ENCODE measurements around the gene GALNT2.

GALNT2 gene

DNA sequence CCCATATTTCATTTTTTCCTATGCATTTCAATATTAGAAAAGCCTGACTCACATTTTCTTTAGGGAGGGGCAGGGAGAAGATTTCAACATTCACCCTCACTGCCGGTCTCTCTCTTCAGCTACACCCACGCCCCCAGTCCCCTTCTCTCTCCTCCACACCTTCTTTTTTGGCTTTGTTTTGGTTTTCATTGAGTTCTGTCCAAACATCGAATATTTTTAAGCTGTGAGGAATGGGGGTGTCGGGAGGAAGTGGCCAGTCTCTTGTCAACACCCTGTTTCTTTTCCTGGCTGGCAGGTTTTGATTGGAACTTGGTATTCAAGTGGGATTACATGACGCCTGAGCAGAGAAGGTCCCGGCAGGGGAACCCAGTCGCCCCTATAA lies 181.8 kb downstream of the GALNT2 start:
- Histone ChIP-seq H3K36me3 (ENCODE audit: control insufficient read depth in 1 of 2, insufficient read depth in 2 of 2, low read length in 2 of 2) (peaks cover 16 to 48% of the 10 kb centered on the region in 2 donors), H3K27ac (ENCODE audit: low read depth, low read length) (no peak overlapping the region), H3K4me3 (ENCODE audit: low read depth in 1 of 2, low read length in 2 of 2) (no peak overlapping the region), H3K4me1 (ENCODE audit: control insufficient read depth in 1 of 2, insufficient read depth in 2 of 2, low read length in 2 of 2) (no peaks in the 10 kb centered on the region), H3K27me3 (ENCODE audit: control insufficient read depth in 1 of 2, insufficient read depth in 2 of 2, low read length in 2 of 2) (no peaks in the 10 kb centered on the region), H3K9me3 (ENCODE audit: control insufficient read depth in 1 of 2, low read length in 2 of 2) (no peaks in the 10 kb centered on the region), H3K9ac (ENCODE audit: low read depth in 1 of 2, low read length in 2 of 2) (no peak overlapping the region)

DNA sequence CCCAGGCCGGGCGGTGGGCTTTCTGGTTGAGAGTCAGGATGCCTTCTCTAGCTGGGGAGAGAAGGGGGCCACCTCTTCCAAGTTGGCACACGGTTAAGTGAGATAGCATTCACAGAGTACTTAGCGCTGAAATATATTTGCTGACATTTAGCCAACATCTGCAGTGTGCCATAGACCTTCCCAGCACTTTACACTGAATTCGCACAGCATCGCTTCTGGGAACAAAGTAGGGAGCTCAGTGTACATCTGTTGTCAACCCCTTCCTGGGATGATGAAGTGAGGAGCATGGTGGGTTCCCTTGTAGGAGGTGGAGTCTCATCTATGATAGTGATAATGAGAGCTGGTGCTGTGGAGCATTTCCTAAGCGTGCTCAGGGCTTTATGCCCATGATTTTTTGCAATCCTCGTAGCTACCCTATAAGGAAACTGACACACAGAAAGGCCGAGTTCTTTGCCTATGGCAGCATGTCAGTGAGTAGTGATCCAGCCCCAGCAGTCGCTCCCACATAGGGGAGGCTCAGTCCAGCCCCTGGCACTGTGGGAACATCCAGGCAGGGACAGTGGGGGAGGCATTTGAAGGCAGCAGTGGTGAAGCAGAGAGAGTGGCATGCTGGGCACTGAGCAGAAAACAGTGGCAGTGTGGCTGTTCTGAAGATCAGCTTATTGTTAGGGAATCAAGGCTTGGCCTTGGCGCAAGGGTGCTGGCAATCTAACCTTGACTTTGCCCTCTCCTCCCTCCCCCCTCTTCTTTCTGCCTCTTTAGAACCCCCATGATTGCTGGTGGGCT lies 182.8 kb downstream of the GALNT2 start:
- no peaks in the 10 kb centered on the region for H3K9me3 ChIP-seq (ENCODE audit: control insufficient read depth in 1 of 2, low read length in 2 of 2)
- no peak overlapping the region for H3K4me3 ChIP-seq (ENCODE audit: low read depth in 1 of 2, low read length in 2 of 2)
- H3K9ac ChIP-seq (ENCODE audit: low read depth in 1 of 2, low read length in 2 of 2) = no peak overlapping the region
- H3K4me1 ChIP-seq (ENCODE audit: control insufficient read depth in 1 of 2, insufficient read depth in 2 of 2, low read length in 2 of 2) = no peaks in the 10 kb centered on the region
- no peaks in the 10 kb centered on the region for H3K27me3 ChIP-seq (ENCODE audit: control insufficient read depth in 1 of 2, insufficient read depth in 2 of 2, low read length in 2 of 2)
- peaks cover 17 to 52% of the 10 kb centered on the region in 2 donors for H3K36me3 ChIP-seq (ENCODE audit: control insufficient read depth in 1 of 2, insufficient read depth in 2 of 2, low read length in 2 of 2)
- no peak overlapping the region for H3K27ac ChIP-seq (ENCODE audit: low read depth, low read length)

DNA sequence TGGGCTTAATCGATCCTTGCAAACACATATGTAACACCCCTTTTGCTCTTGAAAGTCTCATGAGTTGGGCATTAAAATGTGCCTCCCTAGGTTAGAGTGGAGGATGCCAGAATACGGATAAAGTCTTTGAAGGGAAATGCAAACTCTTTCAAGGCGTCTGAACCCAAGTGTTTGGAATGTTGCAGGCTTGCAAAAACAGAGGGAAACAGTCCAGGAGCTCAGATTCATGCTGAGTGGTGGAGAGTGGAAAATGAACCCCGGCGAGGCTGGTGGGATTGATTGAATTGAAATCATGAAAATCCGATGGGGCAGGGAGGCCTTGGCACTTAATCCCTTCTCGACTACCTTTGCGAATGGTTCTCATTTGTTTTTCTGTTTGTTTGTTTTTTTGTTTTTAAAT lies 183.6 kb downstream of the GALNT2 start:
- Histone ChIP-seq H3K36me3 (ENCODE audit: control insufficient read depth in 1 of 2, insufficient read depth in 2 of 2, low read length in 2 of 2) (peaks cover 25 to 57% of the 10 kb centered on the region in 2 donors), H3K9me3 (ENCODE audit: control insufficient read depth in 1 of 2, low read length in 2 of 2) (no peaks in the 10 kb centered on the region), H3K27me3 (ENCODE audit: control insufficient read depth in 1 of 2, insufficient read depth in 2 of 2, low read length in 2 of 2) (no peaks in the 10 kb centered on the region), H3K27ac (ENCODE audit: low read depth, low read length) (no peak overlapping the region), H3K4me3 (ENCODE audit: low read depth in 1 of 2, low read length in 2 of 2) (no peak overlapping the region), H3K4me1 (ENCODE audit: control insufficient read depth in 1 of 2, insufficient read depth in 2 of 2, low read length in 2 of 2) (no peaks in the 10 kb centered on the region), H3K9ac (ENCODE audit: low read depth in 1 of 2, low read length in 2 of 2) (no peak overlapping the region)

DNA sequence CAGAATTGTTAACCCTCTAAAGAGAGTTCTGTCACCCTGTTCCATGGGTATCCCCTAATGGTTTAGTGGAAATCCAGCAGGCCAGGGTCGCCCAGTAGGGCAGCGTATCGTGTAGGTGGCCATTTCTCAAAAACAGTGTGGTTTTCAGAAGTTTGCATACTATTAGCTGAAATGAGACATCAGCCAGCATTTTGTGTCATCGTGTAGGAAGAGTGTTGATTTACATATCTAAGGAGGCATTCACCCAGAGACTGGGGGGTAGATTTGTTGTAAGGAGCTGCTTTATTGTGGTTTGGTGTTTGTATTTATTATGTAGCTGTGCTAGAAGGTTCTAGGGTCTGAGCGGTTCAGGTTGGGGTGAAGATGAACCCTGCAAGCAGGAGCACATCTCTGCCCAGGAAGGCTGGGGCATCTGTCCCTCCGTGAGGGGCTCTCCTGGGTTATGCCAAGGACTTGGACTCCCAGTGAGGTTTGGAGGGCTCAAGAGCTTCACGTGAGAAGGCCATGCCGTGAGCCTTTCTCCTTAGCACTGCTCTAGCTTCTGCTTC lies 184.7 kb downstream of the GALNT2 start:
- Histone ChIP-seq H3K4me1 (ENCODE audit: control insufficient read depth in 1 of 2, insufficient read depth in 2 of 2, low read length in 2 of 2) (no peaks in the 10 kb centered on the region), H3K27ac (ENCODE audit: low read depth, low read length) (no peak overlapping the region), H3K36me3 (ENCODE audit: control insufficient read depth in 1 of 2, insufficient read depth in 2 of 2, low read length in 2 of 2) (peaks cover 23 to 50% of the 10 kb centered on the region in 2 donors), H3K4me3 (ENCODE audit: low read depth in 1 of 2, low read length in 2 of 2) (no peak overlapping the region), H3K9me3 (ENCODE audit: control insufficient read depth in 1 of 2, low read length in 2 of 2) (no peaks in the 10 kb centered on the region), H3K27me3 (ENCODE audit: control insufficient read depth in 1 of 2, insufficient read depth in 2 of 2, low read length in 2 of 2) (no peaks in the 10 kb centered on the region), H3K9ac (ENCODE audit: low read depth in 1 of 2, low read length in 2 of 2) (no peak overlapping the region)

DNA sequence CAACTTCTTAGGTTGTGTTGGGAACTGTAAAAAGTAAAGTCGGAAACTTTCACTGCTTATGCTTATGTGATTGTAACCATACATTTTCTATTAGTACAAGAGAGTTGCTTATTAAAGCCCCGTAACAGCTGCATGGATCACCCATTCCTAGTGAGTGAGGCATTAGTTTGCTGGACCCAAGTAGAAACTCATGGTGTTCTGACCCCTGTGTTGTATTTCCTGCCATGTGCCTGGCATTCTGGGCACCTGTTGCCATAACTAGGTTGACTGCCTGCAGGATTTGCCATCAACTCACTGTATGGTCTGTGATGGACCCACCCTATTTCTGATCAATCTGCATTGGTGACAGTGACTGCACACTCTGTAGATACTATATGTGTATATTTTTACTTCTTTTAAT lies 186.1 kb downstream of the GALNT2 start:
- Histone ChIP-seq H3K9ac (ENCODE audit: low read depth in 1 of 2, low read length in 2 of 2) (no peak overlapping the region), H3K4me1 (ENCODE audit: control insufficient read depth in 1 of 2, insufficient read depth in 2 of 2, low read length in 2 of 2) (no peaks in the 10 kb centered on the region), H3K27ac (ENCODE audit: low read depth, low read length) (no peak overlapping the region), H3K27me3 (ENCODE audit: control insufficient read depth in 1 of 2, insufficient read depth in 2 of 2, low read length in 2 of 2) (no peaks in the 10 kb centered on the region), H3K9me3 (ENCODE audit: control insufficient read depth in 1 of 2, low read length in 2 of 2) (no peaks in the 10 kb centered on the region), H3K4me3 (ENCODE audit: low read depth in 1 of 2, low read length in 2 of 2) (no peak overlapping the region), H3K36me3 (ENCODE audit: control insufficient read depth in 1 of 2, insufficient read depth in 2 of 2, low read length in 2 of 2) (peaks cover 31 to 55% of the 10 kb centered on the region in 2 donors)

DNA sequence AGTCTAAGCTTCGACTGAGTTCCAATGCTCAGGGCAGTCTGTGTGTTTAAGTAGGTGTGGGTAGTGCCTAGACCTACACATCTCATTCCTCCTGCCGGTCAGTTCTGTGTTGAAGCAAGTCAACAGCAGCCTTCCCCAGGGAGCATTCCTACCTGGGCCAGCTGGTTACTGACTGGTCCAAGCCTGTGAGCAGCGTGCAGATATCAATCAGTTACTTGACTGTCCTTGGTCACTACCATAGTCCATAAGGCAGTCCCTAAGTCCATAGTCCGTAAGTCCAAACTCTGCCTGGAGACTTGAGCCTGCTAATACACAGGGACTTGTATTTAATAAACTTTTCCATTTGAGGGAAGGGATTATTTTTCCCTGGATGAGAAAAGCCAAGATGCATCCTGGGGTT lies 187.2 kb downstream of the GALNT2 start:
- H3K27ac ChIP-seq (ENCODE audit: low read depth, low read length) = no peak overlapping the region
- peaks cover 25 to 46% of the 10 kb centered on the region in 2 donors for H3K36me3 ChIP-seq (ENCODE audit: control insufficient read depth in 1 of 2, insufficient read depth in 2 of 2, low read length in 2 of 2)
- H3K4me1 ChIP-seq (ENCODE audit: control insufficient read depth in 1 of 2, insufficient read depth in 2 of 2, low read length in 2 of 2) = no peaks in the 10 kb centered on the region
- H3K4me3 ChIP-seq (ENCODE audit: low read depth in 1 of 2, low read length in 2 of 2) = no peak overlapping the region
- no peaks in the 10 kb centered on the region for H3K27me3 ChIP-seq (ENCODE audit: control insufficient read depth in 1 of 2, insufficient read depth in 2 of 2, low read length in 2 of 2)
- H3K9me3 ChIP-seq (ENCODE audit: control insufficient read depth in 1 of 2, low read length in 2 of 2) = no peaks in the 10 kb centered on the region
- H3K9ac ChIP-seq (ENCODE audit: low read depth in 1 of 2, low read length in 2 of 2) = no peak overlapping the region

DNA sequence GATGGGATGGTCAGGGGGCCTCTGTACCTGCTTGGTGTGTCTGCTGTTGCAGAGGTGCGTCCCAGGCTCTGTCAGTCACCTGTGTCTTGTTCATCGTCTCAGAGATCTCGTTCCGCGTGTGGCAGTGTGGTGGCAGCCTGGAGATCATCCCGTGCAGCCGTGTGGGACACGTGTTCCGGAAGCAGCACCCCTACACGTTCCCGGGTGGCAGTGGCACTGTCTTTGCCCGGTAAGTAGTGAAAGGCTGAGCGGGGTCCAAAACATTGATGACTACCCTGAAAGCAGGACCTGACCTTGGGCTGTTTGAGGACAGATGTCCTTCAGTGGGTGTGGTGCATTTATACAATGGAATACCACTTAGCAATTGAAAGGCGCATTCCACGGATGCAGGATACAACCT lies 188.1 kb downstream of the GALNT2 start:
- H3K27ac ChIP-seq (ENCODE audit: low read depth, low read length) = no peak overlapping the region
- H3K9ac ChIP-seq (ENCODE audit: low read depth in 1 of 2, low read length in 2 of 2) = no peak overlapping the region
- no peaks in the 10 kb centered on the region for H3K27me3 ChIP-seq (ENCODE audit: control insufficient read depth in 1 of 2, insufficient read depth in 2 of 2, low read length in 2 of 2)
- no peaks in the 10 kb centered on the region for H3K9me3 ChIP-seq (ENCODE audit: control insufficient read depth in 1 of 2, low read length in 2 of 2)
- H3K36me3 ChIP-seq (ENCODE audit: control insufficient read depth in 1 of 2, insufficient read depth in 2 of 2, low read length in 2 of 2) = peaks cover 19 to 37% of the 10 kb centered on the region in 2 donors
- no peak overlapping the region for H3K4me3 ChIP-seq (ENCODE audit: low read depth in 1 of 2, low read length in 2 of 2)
- no peaks in the 10 kb centered on the region for H3K4me1 ChIP-seq (ENCODE audit: control insufficient read depth in 1 of 2, insufficient read depth in 2 of 2, low read length in 2 of 2)

DNA sequence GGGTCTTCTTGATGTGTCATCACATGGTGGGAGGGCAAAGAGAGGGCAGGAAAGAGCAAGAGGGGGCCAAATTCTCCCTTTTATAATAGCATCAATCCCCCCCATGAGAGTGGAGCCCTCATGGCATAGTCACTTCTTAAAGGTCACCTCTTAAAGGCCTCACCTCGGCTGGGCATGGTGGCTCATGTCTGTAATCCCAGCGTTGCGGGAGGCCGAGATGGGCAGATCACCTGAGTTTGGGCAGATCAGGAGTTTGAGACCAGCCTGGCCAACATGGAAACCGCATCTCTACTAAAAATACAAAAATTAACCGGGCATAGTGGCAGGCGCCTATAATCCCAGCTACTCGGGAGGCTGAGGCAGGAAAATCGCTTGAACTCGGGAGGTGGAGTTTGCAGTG lies 189.0 kb downstream of the GALNT2 start:
- Histone ChIP-seq H3K27ac (ENCODE audit: low read depth, low read length) (no peak overlapping the region), H3K4me3 (ENCODE audit: low read depth in 1 of 2, low read length in 2 of 2) (no peak overlapping the region), H3K9me3 (ENCODE audit: control insufficient read depth in 1 of 2, low read length in 2 of 2) (no peaks in the 10 kb centered on the region), H3K9ac (ENCODE audit: low read depth in 1 of 2, low read length in 2 of 2) (no peak overlapping the region), H3K36me3 (ENCODE audit: control insufficient read depth in 1 of 2, insufficient read depth in 2 of 2, low read length in 2 of 2) (peaks cover 19 to 35% of the 10 kb centered on the region in 2 donors), H3K27me3 (ENCODE audit: control insufficient read depth in 1 of 2, insufficient read depth in 2 of 2, low read length in 2 of 2) (no peaks in the 10 kb centered on the region), H3K4me1 (ENCODE audit: control insufficient read depth in 1 of 2, insufficient read depth in 2 of 2, low read length in 2 of 2) (no peaks in the 10 kb centered on the region)

DNA sequence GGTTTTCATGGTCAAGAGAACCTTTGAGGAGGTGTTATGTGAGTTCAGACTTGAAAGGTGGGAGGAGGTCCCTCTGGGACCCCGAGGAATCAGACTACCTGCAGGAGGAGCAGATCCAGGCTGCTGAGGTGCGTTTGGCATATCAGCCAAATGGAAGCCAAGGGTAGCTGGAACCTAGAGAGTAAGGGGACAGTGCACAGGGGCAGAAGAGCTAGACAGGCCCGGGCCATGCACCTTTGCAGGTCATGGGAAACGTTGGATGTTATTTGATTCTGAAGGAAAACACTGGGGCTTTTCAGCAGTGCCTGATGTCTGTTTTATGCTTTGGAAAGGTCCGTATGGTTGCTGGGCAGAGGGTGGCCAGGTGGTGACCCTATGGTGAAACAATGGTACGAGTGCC lies 189.9 kb downstream of the GALNT2 start:
- no peaks in the 10 kb centered on the region for H3K9me3 ChIP-seq (ENCODE audit: control insufficient read depth in 1 of 2, low read length in 2 of 2)
- H3K36me3 ChIP-seq (ENCODE audit: control insufficient read depth in 1 of 2, insufficient read depth in 2 of 2, low read length in 2 of 2) = peaks cover 19 to 34% of the 10 kb centered on the region in 2 donors
- no peak overlapping the region for H3K4me3 ChIP-seq (ENCODE audit: low read depth in 1 of 2, low read length in 2 of 2)

DNA sequence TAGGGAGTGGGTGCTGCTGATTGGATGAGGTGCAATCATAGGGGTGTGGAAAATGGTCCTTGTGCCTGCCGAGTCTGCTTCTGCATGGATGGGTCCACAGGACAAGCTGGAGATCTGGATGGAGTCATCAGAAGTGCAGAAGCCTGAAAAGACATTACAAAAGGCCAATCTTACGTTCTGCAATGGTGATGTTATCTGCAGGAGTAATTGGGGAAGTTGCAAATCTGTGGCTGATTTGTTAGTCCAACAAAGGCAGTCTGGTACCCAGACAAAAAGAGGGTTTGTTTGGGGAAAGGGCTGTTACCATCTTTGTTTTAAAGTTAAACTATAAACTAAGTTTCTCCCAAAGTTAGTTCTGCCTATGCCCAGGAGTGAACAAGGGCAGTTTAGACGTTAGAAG lies 192.6 kb downstream of the GALNT2 start:
- H3K4me1 ChIP-seq (ENCODE audit: control insufficient read depth in 1 of 2, insufficient read depth in 2 of 2, low read length in 2 of 2) = peaks cover 5 to 10% of the 10 kb centered on the region in 2 donors

More for the DNA sequence above, 189.9 kb downstream of the GALNT2 start:
- Histone ChIP-seq H3K27me3 (ENCODE audit: control insufficient read depth in 1 of 2, insufficient read depth in 2 of 2, low read length in 2 of 2) (no peaks in the 10 kb centered on the region), H3K27ac (ENCODE audit: low read depth, low read length) (no peak overlapping the region), H3K4me1 (ENCODE audit: control insufficient read depth in 1 of 2, insufficient read depth in 2 of 2, low read length in 2 of 2) (peaks cover under 1% of the 10 kb centered on the region in 2 donors), H3K9ac (ENCODE audit: low read depth in 1 of 2, low read length in 2 of 2) (no peak overlapping the region)

More for the DNA sequence above, 192.6 kb downstream of the GALNT2 start:
- H3K36me3 ChIP-seq (ENCODE audit: control insufficient read depth in 1 of 2, insufficient read depth in 2 of 2, low read length in 2 of 2) = peaks cover 25 to 40% of the 10 kb centered on the region in 2 donors
- no peak overlapping the region for H3K9ac ChIP-seq (ENCODE audit: low read depth in 1 of 2, low read length in 2 of 2)
- H3K9me3 ChIP-seq (ENCODE audit: control insufficient read depth in 1 of 2, low read length in 2 of 2) = no peaks in the 10 kb centered on the region
- no peaks in the 10 kb centered on the region for H3K27me3 ChIP-seq (ENCODE audit: control insufficient read depth in 1 of 2, insufficient read depth in 2 of 2, low read length in 2 of 2)
- H3K4me3 ChIP-seq (ENCODE audit: low read depth in 1 of 2, low read length in 2 of 2) = no peak overlapping the region
- no peak overlapping the region for H3K27ac ChIP-seq (ENCODE audit: low read depth, low read length)
